PC-9 (cell line): Measurements from ENCODE around the gene KRTAP12-2. TPM values are rescaled to one million over a fixed set of nuclear protein-coding genes. Genes with fewer than 3 reads are reported as not detected.

Experiments used
- BruUV-seq: library from RNA; stranded (reverse); fragments of 400-500 nt; replicated peaks from 2 replicates; lab custom pipeline; 2021; lab: Mats Ljungman, UMichigan
- CTCF ChIA-PET: fragments of 300-600 bp; sonication (Branson Sonifier 250); formaldehyde crosslinking; loops from one replicate; lab custom pipeline; 2022; ENCODE audit warnings: antibody characterized with exemption; lab: Charles Lee
- POLR2A ChIA-PET: fragments of 300-600 bp; sonication (Branson Sonifier 250); formaldehyde crosslinking; loops from one replicate; lab custom pipeline; 2022; ENCODE audit warnings: antibody characterized with exemption; ENCODE audit not compliant: unreplicated experiment; lab: Charles Lee
- DNase-seq, 2 experiments: peaks; one replicate each; pipeline versions ENCODE4 v3.0.0 to v3.0.0-alpha.2; 2015 to 2022; ENCODE audit warnings: mixed read lengths in 1 of 2
- H2AFZ ChIP-seq: fragments of 200-600 bp; sonication (generic); 2 replicates; pipeline ENCODE4 v1.8.1; 2017; ENCODE audit warnings: antibody characterized with exemption
- H3F3A ChIP-seq: fragments of 200-600 bp; sonication (generic); 2 replicates; pipeline ENCODE4 v1.8.1; 2017; ENCODE audit warnings: antibody characterized with exemption, mild to moderate bottlenecking, low read depth; ENCODE audit not compliant: insufficient read depth
- H3K27ac ChIP-seq: fragments of 200-600 bp; sonication (generic); 2 replicates; pipeline ENCODE4 v1.6.1; 2016; ENCODE audit warnings: mixed run types
- H3K27me3 ChIP-seq: fragments of 200-600 bp; sonication (generic); 2 replicates; pipeline ENCODE4 v1.6.1; 2016; ENCODE audit warnings: low read depth, mixed run types; ENCODE audit not compliant: insufficient read depth
- H3K36me3 ChIP-seq: fragments of 200-600 bp; sonication (generic); 2 replicates; pipeline ENCODE4 v1.6.1; 2016; ENCODE audit warnings: low read depth, mixed run types
- H3K4me1 ChIP-seq: fragments of 200-600 bp; sonication (generic); replicated peaks from 2 replicates; pipeline ENCODE4 v1.6.1; 2016; ENCODE audit warnings: mixed run types; ENCODE audit not compliant: insufficient read depth
- H3K4me2 ChIP-seq: fragments of 200-600 bp; sonication (generic); 2 replicates; pipeline ENCODE4 v1.6.1; 2017; ENCODE audit warnings: mixed run types
- H3K4me3 ChIP-seq: fragments of 200-600 bp; sonication (generic); 2 replicates; pipeline ENCODE4 v1.6.1; 2016; ENCODE audit warnings: mixed run types
- H3K79me2 ChIP-seq: fragments of 200-600 bp; sonication (generic); 2 replicates; pipeline ENCODE4 v1.6.1; 2017; ENCODE audit warnings: low read depth, mixed run types
- H3K9me2 ChIP-seq: fragments of 200-600 bp; sonication (generic); 2 replicates; pipeline ENCODE4 v1.8.1; 2017; ENCODE audit warnings: mild to moderate bottlenecking; ENCODE audit not compliant: insufficient read depth
- H3K9me3 ChIP-seq: fragments of 200-600 bp; sonication (generic); 2 replicates; pipeline ENCODE4 v1.8.1; 2016; ENCODE audit warnings: low read depth; ENCODE audit not compliant: insufficient read depth
- H4K20me1 ChIP-seq: fragments of 200-600 bp; sonication (generic); 2 replicates; pipeline ENCODE4 v1.8.1; 2017; ENCODE audit not compliant: insufficient read depth
- CTCF ChIP-seq: fragments of 200-600 bp; sonication (generic); conservative IDR thresholded peaks from 2 replicates; pipeline ENCODE4 v1.6.1; 2017; ENCODE audit warnings: mixed run types, antibody characterized with exemption, mild to moderate bottlenecking, moderate library complexity
- EZH2 ChIP-seq: fragments of 200-600 bp; sonication (generic); IDR thresholded peaks from 2 replicates; pipeline ENCODE4 v1.8.0; 2017; ENCODE audit warnings: antibody characterized with exemption, low read depth
- intact Hi-C: fragments of 100-400 bp; cut with micrococcal nuclease; formaldehyde crosslinking; loops from one replicate; pipeline ENCODE4 v1.10.0; 2022; ENCODE audit not compliant: unreplicated experiment
- total RNA-seq: library from RNA; stranded (reverse); gene quantifications from 2 replicates; pipeline ENCODE4 v1.2.3, GENCODE V29; 2021

The KRTAP12-2 gene
- total RNA-seq, 1 experiment from 2014 or later, result not detected

DNA sequence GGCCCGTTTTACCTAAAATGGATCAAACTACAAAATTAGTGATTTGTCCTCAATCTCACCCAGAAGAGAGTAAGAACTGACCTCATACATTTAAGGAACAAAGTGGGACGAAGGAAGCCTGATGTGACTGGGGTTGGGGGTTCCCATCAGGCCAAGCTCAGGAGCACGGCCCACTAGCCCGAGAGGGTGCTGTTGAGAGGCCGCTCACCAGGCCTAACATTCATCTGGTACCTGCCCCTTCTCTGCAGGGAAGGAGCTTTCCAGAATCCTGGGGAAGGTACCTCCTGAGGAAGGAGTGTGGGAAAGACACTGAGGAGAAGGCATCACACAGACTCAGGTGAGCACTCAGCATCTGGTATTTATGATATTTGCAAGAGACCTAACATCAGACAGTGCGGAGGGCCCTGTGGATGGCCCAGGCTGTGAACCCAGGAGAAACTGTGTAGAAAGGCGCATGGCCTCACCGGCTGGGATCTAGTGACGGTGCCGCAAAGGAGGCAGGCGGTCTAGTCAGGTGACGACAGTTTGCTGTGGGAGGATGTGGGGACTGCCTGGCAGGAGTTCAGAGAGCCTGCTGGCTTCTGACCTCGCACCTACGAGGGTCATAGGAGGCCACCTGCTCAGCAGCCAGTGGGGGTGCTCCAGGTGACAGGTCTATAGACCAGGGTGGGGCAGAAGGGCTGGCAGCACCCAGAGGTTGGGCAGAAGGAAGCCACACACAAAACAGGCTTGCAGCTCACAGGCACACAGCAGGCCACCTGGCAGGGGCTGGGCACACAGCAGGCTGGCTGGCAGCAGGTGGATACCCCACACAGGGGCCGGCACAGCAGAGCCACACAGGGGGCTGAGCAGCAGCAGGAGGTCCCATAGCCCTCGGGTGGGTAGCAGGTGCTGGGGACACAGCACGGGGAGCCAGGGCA, 12.8 kb downstream of the KRTAP12-2 start:
- ChIA-PET POLR2A (no interaction called here), CTCF (no interaction called here)
- no peaks in the 10 kb centered on the region for H3K9me3 ChIP-seq
- intact Hi-C loops, result no loop called here
- no peak overlapping the region for H2AFZ ChIP-seq
- H3K79me2 ChIP-seq, result no peaks in the 10 kb centered on the region
- DNase-seq, result no peak
- H3K36me3 ChIP-seq, result no peaks in the 10 kb centered on the region
- H4K20me1 ChIP-seq, result no peaks in the 10 kb centered on the region
- H3K27me3 ChIP-seq, result peaks cover 83% of the 10 kb centered on the region
- H3K4me2 ChIP-seq, result no peak overlapping the region
- H3F3A ChIP-seq, result no peaks in the 10 kb centered on the region
- no peaks in the 10 kb centered on the region for H3K4me1 ChIP-seq
- no peaks in the 10 kb centered on the region for H3K9me2 ChIP-seq
- no peak overlapping the region for H3K27ac ChIP-seq
- TF ChIP-seq CTCF, result no peak
- TF ChIP-seq EZH2, result no peak
- no peak overlapping the region for H3K4me3 ChIP-seq
- no TSS peak for BruUV-seq

DNA sequence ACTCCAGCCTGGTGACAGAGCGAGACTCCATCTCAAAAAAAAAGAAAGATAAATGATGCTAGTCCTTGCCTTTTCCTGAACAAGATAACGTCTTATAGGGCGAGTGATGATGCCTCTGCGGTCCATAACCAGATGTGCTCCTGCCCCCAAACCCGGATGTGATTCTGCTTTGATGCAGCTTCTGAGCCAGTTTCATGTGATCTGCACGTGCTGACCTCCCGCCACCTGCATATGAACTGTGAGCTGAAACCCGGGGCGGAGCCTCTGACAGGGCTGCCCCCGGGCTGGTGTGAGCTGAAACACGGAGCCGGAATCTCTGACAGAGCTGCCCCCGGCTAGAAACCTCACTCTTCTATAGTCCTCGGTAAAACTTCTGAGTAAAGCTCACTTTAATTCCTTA, 13.6 kb downstream of the KRTAP12-2 start:
- H3K9me3 ChIP-seq, result no peaks in the 10 kb centered on the region
- no peaks in the 10 kb centered on the region for H3F3A ChIP-seq
- H3K4me1 ChIP-seq, result no peaks in the 10 kb centered on the region
- no peak overlapping the region for H2AFZ ChIP-seq
- H3K4me2 ChIP-seq, result no peak overlapping the region
- no peaks in the 10 kb centered on the region for H3K79me2 ChIP-seq
- ChIA-PET POLR2A (no interaction called here), CTCF (no interaction called here)
- intact Hi-C loops, result no loop called here
- H4K20me1 ChIP-seq, result no peaks in the 10 kb centered on the region
- no peaks in the 10 kb centered on the region for H3K36me3 ChIP-seq
- BruUV-seq, result no TSS peak
- TF ChIP-seq CTCF (no peak), EZH2 (no peak)
- H3K27ac ChIP-seq, result no peak overlapping the region
- peaks cover 83% of the 10 kb centered on the region for H3K27me3 ChIP-seq
- no peak for DNase-seq
- no peak overlapping the region for H3K4me3 ChIP-seq
- no peaks in the 10 kb centered on the region for H3K9me2 ChIP-seq

GRCh38 chr21:44650973-44651675, 15.6 kb downstream of the KRTAP12-2 start:
- Histone ChIP-seq H3F3A (no peaks in the 10 kb centered on the region), H3K36me3 (no peaks in the 10 kb centered on the region), H3K27ac (no peak overlapping the region), H3K9me2 (no peaks in the 10 kb centered on the region), H3K4me3 (no peak overlapping the region), H3K4me1 (no peaks in the 10 kb centered on the region), H3K9me3 (no peaks in the 10 kb centered on the region), H2AFZ (no peak overlapping the region), H3K4me2 (no peak overlapping the region), H3K27me3 (peaks cover 80% of the 10 kb centered on the region), H4K20me1 (no peaks in the 10 kb centered on the region), H3K79me2 (no peaks in the 10 kb centered on the region)
- CTCF ChIA-PET, result no interaction called here
- DNase-seq, result no peak
- TF ChIP-seq EZH2 (no peak), CTCF (no peak)
- BruUV-seq, result no TSS peak
- intact Hi-C loops, result no loop called here
- POLR2A ChIA-PET, result interaction anchor here (0.7 kb wide), 1 partner anchor 507 kb away, joined by 5 read pairs; no protein-coding TSS in a partner anchor
